Epithelial cell of proximal tubule (primary cell): ENCODE data around the gene ITPKC. TPM values are rescaled to one million over a fixed set of nuclear protein-coding genes. Genes with fewer than 3 reads are reported as not detected.
A peak's percentile ranks its signal among the peaks of the same experiment; 100 is the strongest.

ENCODE experiments used
- DNase-seq: peaks from one replicate; pipeline ENCODE4 v3.0.0-alpha.2; 2011; ENCODE audit warnings: low read depth
- H3K4me3 ChIP-seq: 2 replicates; pipeline ENCODE4 v1.5.1; 2011; ENCODE audit warnings: low read depth, mild to moderate bottlenecking, low read length
- total RNA-seq: library from RNA; depleted of rRNA; stranded (reverse); fragments of >200 nt; gene quantifications from 2 replicates; pipeline ENCODE4 v1.2.3, GENCODE V29; 2015
- TF ChIP-seq, protein P1 (sequence below): conservative IDR thresholded peaks from 2 replicates; pipeline ENCODE4 v1.5.1; 2012; ENCODE audit warnings: low read depth, mild to moderate bottlenecking, low read length

The ITPKC gene
- total RNA-seq, 1 donor from 2014 or later, result 17.6 TPM

DNA sequence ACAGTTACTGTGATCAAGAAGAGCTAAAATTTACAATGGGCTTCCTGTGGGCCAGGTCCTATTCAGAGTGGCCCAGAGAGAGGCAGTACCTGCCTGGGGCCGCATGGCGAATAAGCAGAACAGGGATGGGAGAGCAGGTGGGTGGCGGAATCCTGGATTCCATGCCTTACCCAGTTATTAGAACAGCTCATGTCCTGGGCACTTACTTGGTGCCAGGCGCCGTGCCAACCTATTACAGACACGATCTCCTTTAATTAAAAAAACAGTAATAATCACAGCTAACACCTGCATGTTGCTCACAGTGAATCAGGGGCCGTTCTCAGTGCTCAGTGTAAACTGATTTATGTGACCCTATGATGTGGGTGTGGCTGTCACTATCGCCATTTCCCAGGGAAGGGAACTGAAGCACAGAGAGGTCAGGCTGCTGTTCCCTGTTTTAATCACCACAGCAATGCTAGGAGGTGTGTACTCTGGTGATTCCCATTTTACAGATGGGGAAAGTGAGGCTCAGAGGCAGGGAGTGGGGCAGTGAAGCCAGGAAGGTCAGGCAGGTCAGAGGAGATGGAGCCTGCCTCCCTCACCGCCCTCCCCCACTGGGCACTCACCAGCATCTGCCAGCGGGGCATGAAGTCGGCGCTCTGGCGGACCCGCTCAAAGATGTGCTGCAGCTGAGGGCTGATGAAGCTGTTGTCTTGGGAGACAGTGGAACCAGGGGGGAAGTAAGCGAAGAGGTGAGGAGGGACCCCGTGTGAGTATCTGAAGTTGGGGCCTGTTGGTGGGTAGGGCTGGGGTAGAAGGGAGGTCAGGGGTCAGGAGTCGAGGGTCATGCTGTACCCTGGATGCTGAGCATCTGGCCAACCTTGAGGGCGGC is 12.2 kb upstream of the ITPKC start:
- DNase-seq, result no peak
- TF ChIP-seq, protein P1, sequence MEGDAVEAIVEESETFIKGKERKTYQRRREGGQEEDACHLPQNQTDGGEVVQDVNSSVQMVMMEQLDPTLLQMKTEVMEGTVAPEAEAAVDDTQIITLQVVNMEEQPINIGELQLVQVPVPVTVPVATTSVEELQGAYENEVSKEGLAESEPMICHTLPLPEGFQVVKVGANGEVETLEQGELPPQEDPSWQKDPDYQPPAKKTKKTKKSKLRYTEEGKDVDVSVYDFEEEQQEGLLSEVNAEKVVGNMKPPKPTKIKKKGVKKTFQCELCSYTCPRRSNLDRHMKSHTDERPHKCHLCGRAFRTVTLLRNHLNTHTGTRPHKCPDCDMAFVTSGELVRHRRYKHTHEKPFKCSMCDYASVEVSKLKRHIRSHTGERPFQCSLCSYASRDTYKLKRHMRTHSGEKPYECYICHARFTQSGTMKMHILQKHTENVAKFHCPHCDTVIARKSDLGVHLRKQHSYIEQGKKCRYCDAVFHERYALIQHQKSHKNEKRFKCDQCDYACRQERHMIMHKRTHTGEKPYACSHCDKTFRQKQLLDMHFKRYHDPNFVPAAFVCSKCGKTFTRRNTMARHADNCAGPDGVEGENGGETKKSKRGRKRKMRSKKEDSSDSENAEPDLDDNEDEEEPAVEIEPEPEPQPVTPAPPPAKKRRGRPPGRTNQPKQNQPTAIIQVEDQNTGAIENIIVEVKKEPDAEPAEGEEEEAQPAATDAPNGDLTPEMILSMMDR, result no peak
- no peak overlapping the region for H3K4me3 ChIP-seq

DNA sequence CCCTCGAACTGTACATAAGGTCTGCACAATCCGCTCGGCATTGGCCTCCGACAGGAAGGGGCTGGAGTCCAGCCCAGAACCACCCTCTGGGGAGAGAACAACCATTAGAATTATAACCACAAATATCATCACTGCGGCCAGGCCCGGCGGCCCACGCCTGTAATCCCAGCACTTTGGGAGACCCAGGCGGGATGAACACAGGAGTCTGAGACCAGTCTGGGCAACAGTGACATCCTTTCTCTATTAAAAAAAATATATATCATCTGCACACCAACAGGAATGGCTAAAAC is 11.6 kb upstream of the ITPKC start:
- no peak for DNase-seq

DNA sequence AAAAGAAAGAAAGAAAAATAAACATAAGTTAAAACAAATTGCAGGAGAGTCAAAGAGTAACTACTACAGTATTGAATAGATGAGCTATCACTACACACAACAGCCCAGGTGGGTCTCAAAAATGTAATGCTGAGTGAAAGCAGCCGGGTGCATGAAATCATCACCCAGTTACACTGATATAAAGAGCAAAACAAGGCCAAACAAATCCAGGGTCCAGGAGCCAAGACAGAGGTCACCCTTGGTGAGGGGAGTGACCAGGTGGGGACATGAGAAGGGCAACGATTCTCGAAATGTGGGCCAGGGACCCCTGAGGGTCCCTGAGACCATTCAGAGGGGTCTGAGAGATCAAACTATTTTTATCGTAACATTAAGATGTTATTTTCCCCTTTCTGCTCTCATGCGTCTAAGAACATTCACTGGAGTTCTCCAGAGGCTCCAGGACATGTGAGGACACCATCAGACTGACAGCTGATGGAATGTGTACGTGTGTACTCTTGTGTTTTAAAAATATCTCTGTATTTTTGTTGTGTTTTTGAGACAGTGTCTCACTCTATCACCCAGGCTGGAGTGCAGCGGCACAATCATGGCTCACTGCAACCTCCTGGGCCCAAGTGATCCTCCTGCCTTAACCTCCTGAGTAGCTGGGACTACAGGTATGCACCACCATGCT is 10.8 kb upstream of the ITPKC start:
- no peak for DNase-seq
- H3K4me3 ChIP-seq, result no peak overlapping the region
- TF ChIP-seq, protein P1, result no peak

More for the DNA sequence above, 11.6 kb upstream of the ITPKC start:
- TF ChIP-seq, protein P1, result no peak
- H3K4me3 ChIP-seq, result no peak overlapping the region

- no peak for DNase-seq
- TF ChIP-seq, protein P1, result no peak
- H3K4me3 ChIP-seq, result no peak overlapping the region
Measured at GRCh38 chr19:40707615-40708014, 9.3 kb upstream of the ITPKC start.

DNA sequence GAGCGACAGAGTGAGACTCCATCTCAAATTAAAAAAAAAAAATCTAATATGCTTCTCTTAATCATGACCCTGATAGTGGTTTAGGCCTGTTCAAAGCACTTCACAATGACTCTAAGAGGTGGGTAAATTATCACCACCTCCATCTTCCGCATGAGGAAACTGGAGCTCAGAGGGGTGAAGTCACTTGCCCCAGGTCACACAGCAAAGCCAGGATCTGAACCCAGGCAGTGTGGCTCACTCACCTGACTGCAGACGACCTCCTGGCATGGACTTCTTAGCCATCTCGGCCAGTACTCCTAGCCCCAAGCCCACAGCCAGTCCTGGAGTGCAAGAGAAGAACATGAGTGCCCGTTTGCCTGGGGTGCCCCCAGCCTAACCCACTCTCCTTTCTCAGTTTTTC is 7.1 kb upstream of the ITPKC start:
- TF ChIP-seq, protein P1, result no peak
- DNase-seq, result no peak
- H3K4me3 ChIP-seq, result no peak overlapping the region

DNA sequence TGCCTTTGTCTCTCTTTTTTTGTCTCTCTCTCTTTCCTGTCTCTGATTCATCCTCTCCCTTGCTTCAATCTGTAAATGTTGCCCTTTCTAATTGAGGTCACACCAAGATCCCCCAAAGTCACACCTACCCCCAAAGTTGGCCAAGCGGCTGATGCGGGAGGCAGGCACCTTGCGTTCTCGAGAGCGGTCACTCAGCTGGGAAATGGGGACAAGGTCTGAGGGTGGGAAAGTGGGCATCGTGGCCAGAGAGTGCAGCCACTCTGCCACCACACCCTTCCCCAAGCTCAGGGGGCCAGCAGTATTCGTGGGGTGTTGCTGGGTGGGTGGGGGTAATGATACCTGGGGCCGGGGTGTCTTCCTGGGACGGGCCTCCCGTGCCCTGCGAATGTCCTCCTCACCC is 3.0 kb upstream of the ITPKC start:
- peak overlapping the region; percentile 80 for H3K4me3 ChIP-seq
- no peak for DNase-seq
- TF ChIP-seq, protein P1, result no peak
